Right lung (tissue), 5 donors: ENCODE results near the gene AGPAT4. TPM values are rescaled to one million over a fixed set of nuclear protein-coding genes. Genes with fewer than 3 reads are reported as not detected.

ENCODE experiments used
- DNase-seq, 2 donors: peaks; one replicate each; pipeline ENCODE4 v3.0.0-alpha.2; 2013
- polyA plus RNA-seq, 5 donors: library from polyadenylated mRNA; unstranded; fragments of 120-200 nt; gene quantifications; one replicate each; pipeline versions ENCODE4 v1.2.1 to v1.2.3, GENCODE V29; 2013; ENCODE audit warnings: inconsistent platforms in 1 of 5, low replicate concordance in 1 of 5; ENCODE audit not compliant: insufficient read length in 5 of 5, insufficient read depth in 1 of 5

The AGPAT4 gene
- polyA plus RNA-seq, 5 donors, result 11.6 to 19.5 (median 15.1) TPM

DNA sequence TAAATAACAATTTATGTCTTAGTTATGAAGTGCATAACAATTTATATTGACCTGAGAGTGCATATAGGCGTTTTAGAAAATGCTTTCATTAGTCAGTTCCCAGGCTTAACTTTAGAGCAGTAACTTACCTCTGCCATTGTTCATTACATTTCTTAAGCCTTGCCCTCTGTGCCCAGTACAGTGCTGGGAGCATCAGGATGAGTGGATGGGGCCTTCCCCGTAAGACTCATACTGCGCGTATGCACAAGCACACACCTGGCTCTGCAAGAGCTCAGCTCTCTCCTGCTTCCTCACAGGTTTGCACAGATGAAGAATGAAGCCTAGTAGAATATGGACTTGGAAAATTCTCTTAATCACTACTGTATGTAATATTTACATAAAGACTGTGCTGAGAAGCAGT is 157.3 kb downstream of the AGPAT4 start:
- no peak for DNase-seq

DNA sequence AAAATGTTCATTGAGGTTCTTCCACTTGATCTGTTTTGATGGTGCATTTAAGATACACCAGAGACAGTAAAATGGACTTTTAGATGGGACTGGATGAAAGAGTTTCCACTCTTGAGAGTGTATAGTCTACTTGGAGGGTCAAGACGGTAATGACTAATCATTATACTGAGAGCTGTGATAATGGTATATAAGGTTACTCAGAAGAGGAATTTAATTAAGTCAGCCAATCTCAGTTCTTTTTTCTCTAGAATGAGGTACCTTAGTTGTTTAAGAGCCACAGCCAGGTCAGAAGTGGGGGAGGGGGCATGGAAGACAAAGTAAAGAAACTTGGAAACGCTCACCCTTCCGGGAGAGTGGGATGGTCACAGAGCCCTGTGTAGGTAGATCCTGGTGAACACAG is 158.4 kb downstream of the AGPAT4 start:
- no peak for DNase-seq

DNA sequence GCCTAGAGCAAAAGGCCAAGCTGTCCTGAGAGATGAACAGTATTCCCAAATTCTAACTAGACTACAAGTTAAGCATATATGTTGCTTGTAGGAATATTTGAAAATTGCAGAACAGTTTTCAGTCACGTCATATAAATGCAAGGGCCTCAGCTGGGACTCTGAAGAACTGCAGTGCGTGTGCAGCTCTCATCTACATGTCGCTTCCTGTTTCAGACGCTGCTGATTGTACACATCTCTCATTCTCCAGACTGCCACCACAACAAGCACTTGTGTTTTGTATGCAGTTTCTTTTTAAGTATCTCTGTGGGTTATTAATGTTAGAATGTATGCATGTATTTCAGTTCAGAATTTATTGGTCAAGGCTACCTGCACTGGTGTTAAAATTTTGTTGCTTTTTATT is 162.6 kb downstream of the AGPAT4 start:
- DNase-seq, result no peak

DNA sequence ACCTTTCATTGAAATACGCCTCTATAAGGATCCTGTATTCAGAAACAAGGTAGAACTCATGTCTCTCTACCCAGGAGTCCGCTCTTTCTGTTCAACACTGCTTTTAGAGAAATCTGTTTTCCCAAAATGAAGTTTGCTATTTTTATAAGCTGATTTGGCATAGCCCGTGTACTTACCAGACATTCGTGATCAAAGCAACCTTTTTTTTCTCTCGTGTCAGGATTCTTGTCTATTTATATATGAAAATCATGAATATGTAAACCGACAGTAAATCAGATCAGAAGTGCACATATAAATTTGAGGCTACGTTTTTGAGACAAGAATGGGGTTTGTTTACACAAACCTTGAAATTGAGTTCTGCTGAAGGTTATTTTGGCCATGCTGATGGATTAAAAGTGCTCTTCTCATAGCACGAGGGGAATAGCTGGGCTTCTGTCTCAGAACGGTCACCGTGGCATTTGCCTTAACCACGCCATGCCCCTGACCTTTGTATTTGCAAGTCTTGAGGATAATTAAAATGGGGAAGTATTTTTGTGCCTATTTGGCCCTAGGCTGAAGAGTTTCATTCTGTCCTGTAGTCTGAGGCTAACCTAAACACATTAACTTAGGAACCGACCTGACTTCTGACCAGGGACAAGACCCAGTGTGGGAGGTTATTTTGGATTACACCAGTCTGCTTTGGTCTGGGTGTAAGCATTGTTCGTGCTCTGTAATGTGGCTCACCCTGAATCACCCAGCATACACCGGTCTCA is 163.7 kb downstream of the AGPAT4 start:
- DNase-seq, result no peak

DNA sequence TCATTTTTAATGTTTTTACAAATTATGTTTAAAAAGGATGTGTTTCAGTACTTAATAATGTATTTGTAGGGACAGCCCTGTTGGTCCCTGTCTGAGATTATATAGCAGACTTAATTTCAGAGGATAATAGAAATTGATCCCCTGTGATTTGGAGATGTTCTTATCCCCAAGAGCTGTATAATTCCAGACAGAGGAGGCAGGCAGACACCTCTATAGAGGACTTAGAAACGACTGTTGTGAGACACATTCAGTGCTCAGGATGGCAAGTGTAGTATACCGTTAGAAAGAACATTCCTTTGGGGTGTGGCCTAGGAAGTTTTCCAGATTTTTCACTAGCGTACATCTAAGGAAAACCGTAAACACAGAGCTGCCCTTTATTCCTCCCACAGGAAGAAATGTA is 164.5 kb downstream of the AGPAT4 start:
- DNase-seq, result no peak

DNA sequence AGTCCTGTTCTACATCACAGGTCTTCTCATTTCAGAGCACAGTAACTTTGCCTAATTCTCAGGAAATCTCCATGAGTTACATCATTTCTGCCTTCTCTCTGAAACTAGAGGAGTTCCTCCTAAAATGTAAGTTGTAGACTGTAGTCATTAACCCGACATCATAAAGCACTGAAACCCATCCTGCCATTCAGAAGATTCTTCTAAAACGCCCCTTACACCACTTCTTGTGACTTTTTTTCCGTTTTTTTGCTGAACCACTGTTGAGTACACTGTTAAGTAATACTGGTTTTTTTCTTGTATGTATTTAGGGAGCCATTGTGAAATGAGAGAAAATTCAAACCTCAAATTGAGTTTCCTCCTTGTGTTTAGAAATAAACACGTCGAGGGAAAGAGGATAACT is 164.9 kb downstream of the AGPAT4 start:
- no peak for DNase-seq

GRCh38 chr6:161107779-161108730 is 165.8 kb downstream of the AGPAT4 start:
- no peak for DNase-seq

DNA sequence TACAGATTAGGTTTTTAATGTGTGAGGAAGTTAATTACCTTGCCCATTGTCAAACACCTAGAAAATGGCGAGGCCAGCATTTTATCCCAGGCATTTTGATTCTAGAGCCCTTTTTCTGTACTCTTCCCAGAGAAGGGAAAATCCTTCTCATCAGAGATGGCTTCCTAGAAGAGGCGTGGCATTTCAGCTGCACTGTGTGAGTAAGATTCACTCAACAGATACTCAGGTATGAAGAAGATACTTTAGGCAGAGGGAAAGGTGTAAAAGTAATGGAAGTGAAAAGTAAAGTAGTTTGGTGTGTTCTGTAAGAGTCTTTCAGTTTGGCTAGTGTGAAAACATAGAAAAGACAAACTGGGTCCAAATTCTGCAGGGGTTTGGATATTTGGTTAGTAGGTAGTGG is 168.5 kb downstream of the AGPAT4 start:
- no peak for DNase-seq

DNA sequence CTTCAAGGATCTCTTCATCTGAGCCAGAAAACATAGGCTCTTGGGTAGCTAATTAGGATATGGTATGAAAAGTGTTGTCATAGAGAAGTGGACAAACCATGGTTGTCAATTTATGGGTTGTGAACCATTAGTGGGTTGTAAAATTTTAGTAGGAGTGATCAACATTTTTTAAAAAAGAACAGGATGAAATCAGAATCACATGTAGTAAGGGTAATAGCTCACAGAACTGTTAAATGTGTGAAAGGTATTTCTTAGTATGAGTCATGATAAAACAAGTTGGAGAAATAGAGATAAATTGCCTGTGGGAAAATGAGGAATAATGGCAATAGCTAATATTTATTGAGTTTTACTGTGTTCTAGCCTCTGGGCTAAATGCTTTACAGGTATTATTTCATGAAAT is 168.9 kb downstream of the AGPAT4 start:
- DNase-seq, result no peak

DNA sequence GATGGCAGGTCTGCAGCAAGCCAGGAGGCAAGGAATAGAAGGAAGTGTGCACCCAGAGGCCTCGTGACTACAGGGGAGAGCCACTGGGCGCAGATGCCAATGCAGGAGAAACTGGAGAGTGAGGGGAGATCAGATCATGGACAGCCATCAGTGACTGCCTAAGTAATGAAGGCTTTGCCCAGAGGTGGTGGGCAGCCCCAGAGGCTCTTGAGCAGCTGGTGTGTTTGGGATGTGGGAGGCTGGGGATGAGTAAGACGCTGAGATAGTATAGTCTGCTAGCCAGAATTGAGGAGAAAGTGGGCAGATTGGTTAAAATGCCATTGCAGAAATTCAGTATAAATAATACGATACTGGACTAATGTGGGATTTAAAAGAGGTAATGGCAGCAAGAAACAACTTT is 170.4 kb downstream of the AGPAT4 start:
- DNase-seq, result no peak

DNA sequence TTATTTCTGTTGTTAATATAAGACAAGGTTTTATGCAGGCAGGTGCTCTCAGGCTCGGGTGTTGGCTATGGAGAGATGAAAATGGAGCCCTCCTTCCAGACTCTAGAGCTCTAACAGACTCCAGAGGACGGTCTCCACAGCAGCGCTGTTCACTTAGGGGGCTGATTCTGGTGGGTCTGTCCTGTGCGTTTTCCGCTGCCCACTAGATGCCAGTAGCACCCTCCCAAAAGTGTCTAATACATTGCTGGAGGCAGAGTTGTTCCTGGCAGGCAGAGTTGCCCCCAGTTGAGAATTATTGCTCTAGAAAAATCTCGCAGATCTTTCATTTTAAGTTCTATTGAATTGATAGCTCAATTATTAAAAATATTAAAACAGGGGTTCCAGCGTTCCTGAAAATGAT is 172.3 kb downstream of the AGPAT4 start:
- no peak for DNase-seq

DNA sequence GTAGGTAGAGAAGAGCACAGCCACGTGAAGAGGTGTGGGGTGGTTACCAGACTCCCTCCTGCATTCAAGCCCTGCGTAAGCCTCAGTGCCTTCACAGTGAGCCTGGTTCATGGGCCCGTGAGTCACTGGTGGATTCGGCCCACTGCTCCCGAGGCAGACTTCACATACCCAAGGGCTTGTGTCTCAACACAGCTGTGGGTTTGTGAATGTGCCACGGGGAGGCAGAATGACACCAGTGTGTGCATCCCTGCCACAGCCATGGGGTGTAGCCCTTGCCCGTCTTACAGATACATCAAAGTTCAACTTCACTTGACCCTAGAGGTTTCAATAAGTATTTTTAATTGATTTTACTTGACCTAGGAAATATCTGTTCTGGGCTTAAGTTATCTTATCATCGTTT is 173.8 kb downstream of the AGPAT4 start:
- DNase-seq, result no peak

DNA sequence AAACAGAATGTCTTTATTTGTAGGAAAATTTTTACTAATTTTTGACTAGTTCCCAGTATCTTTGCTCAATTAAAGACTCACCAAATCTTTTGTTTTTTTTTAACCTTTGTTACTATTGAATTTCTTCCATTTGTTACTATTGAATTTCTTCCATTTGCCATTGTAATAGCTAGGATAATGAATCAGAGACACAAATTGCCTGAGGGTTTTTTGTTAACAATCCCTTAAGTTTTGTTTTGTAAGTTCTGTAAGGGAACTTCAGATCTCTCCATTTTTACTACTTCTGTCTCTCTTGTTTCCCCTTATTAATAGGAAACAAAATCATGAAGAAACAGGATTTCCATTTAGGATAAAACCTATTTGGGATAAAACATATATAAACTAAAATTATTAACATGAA is 177.9 kb downstream of the AGPAT4 start:
- no peak for DNase-seq

GRCh38 chr6:161094955-161095354 is 178.9 kb downstream of the AGPAT4 start:
- DNase-seq, result no peak

DNA sequence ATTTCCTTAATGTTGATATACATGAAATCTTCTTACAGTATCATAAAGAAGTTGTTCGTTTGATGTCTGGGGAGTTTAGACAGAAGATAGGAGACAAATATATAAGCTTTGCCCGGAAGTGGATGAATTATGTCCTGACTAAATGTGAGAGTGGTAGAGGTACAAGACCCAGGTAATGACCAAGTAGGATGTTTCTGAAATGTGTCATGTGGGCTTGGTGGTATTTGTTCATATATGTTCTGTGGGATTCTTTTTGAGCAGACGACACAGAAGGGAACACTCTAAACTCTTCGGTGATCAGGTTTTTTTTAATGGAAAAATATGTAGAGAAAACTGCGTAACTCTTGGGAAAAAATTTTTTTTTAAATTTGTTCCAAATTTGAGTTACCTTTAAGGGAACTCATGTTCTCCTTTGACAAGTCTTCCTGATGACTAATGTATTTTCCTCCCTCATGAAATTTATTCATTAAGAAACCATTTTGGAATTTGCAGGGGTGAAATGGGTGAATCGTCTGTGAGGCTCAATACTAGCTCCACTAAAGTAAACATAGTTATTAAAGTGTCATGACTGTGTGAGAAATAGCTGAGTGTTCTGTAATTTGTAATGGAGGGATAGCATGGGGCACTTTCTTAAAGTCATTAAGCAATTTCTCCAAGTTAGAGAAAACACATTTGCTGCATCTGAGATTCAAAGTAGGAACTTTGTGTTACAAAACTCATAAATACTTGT is 181.7 kb downstream of the AGPAT4 start:
- no peak for DNase-seq

DNA sequence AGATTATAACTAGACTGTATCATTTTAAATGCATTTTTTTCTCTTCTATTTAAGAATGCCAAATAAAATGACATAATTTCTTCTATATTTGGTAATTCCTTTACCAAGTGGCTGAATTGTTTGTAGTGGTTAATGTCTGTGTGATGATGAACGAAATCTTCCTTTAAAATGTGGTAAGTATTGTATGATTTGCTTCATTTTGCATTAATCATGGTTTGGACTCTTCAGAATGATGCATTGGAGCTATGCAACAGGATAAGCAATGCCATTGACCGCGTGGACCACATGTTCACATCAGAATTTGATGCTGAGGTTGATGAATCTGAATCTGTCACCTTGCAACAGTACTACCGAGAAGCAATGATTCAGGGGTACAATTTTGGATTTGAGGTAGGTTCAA is 182.7 kb downstream of the AGPAT4 start:
- no peak for DNase-seq

GRCh38 chr6:161088676-161089328 is 185.1 kb downstream of the AGPAT4 start:
- no peak for DNase-seq

- DNase-seq, result no peak
Observed at GRCh38 chr6:161085246-161085645, 188.6 kb downstream of the AGPAT4 start.

GRCh38 chr6:161082215-161082614 is 191.6 kb downstream of the AGPAT4 start:
- no peak for DNase-seq

- no peak for DNase-seq
Observed at GRCh38 chr6:161080263-161080970, 193.4 kb downstream of the AGPAT4 start.
